Trophoblast cell (in vitro differentiated cells and primary cell): ENCODE measurements around the gene ATG7.
"Not testable (repeated sequence)": the region's sequence is repeated elsewhere in the genome, so short reads cannot be mapped to it uniquely, and the experiment has no call there.

Experiments
- DNase-seq, 2 donors: peaks; one replicate each; pipeline ENCODE4 v3.0.0-alpha.2; 2016
- H2AFZ ChIP-seq: 2 replicates; pipeline ENCODE4 v1.6.1; 2013; ENCODE audit warnings: low read length, moderate library complexity, mild to moderate bottlenecking; ENCODE audit not compliant: insufficient read depth, poor library complexity
- H2AK5ac ChIP-seq: 2 replicates; pipeline ENCODE4 v1.6.1; 2013; ENCODE audit warnings: mild to moderate bottlenecking, low read length
- H2BK120ac ChIP-seq: 2 replicates; pipeline ENCODE4 v1.6.1; 2013; ENCODE audit warnings: low read length, mild to moderate bottlenecking, moderate library complexity; ENCODE audit not compliant: insufficient read depth, poor library complexity
- H2BK12ac ChIP-seq: 2 replicates; pipeline ENCODE4 v1.6.1; 2013; ENCODE audit warnings: mild to moderate bottlenecking, low read length, moderate library complexity
- H2BK5ac ChIP-seq: 2 replicates; pipeline ENCODE4 v1.6.1; 2013; ENCODE audit warnings: low read length, low read depth, moderate library complexity, mild to moderate bottlenecking; ENCODE audit not compliant: poor library complexity
- H3K14ac ChIP-seq: 2 replicates; pipeline ENCODE4 v1.6.1; 2013; ENCODE audit warnings: mild to moderate bottlenecking, low read length
- H3K18ac ChIP-seq: 2 replicates; pipeline ENCODE4 v1.6.1; 2013; ENCODE audit warnings: mild to moderate bottlenecking, low read length
- H3K23ac ChIP-seq: 2 replicates; pipeline ENCODE4 v1.6.1; 2013; ENCODE audit warnings: low read length
- H3K27ac ChIP-seq: 2 replicates; pipeline ENCODE4 v1.5.1; 2013; ENCODE audit warnings: low read depth, mild to moderate bottlenecking, inconsistent platforms, low read length, moderate library complexity
- H3K27me3 ChIP-seq: 2 replicates; pipeline ENCODE4 v1.6.1; 2013; ENCODE audit warnings: inconsistent platforms, mild to moderate bottlenecking, low read length, moderate library complexity; ENCODE audit not compliant: insufficient read depth
- H3K36me3 ChIP-seq, 2 experiments: 1 replicate in 1 of 2; 2 replicates in 1 of 2; pipeline ENCODE4 v1.6.1; 2013; ENCODE audit warnings: low read length in 2 of 2, mild to moderate bottlenecking in 2 of 2, moderate library complexity in 1 of 2; ENCODE audit not compliant: insufficient read depth in 2 of 2, control insufficient read depth in 1 of 2
- H3K4ac ChIP-seq: 2 replicates; pipeline ENCODE4 v1.6.1; 2013; ENCODE audit warnings: low read depth, mild to moderate bottlenecking, low read length, moderate library complexity
- H3K4me1 ChIP-seq, 2 experiments: 1 replicate in 1 of 2; 2 replicates in 1 of 2; pipeline ENCODE4 v1.6.1; 2013; ENCODE audit warnings: low read length in 2 of 2, mild to moderate bottlenecking in 2 of 2, moderate library complexity in 1 of 2; ENCODE audit not compliant: insufficient read depth in 2 of 2, control insufficient read depth in 1 of 2
- H3K4me2 ChIP-seq: 2 replicates; pipeline ENCODE4 v1.6.1; 2013; ENCODE audit warnings: inconsistent platforms, mild to moderate bottlenecking, low read length, moderate library complexity
- H3K4me3 ChIP-seq: 2 replicates; pipeline ENCODE4 v1.5.1; 2013; ENCODE audit warnings: mild to moderate bottlenecking, low read depth, low read length, inconsistent platforms
- H3K79me1 ChIP-seq: one replicate; pipeline ENCODE4 v1.6.1; 2013; ENCODE audit warnings: low read length
- H3K79me2 ChIP-seq: 2 replicates; pipeline ENCODE4 v1.6.1; 2013; ENCODE audit warnings: low read length, mild to moderate bottlenecking; ENCODE audit not compliant: control insufficient read depth, insufficient read depth, poor library complexity
- H3K9ac ChIP-seq: 2 replicates; pipeline ENCODE4 v1.6.1; 2013; ENCODE audit warnings: mild to moderate bottlenecking, low read length
- H3K9me3 ChIP-seq: 2 replicates; pipeline ENCODE4 v1.6.1; 2013; ENCODE audit warnings: low read depth, mild to moderate bottlenecking, control low read depth, inconsistent platforms, low read length; ENCODE audit not compliant: insufficient read depth
- H4K12ac ChIP-seq: 2 replicates; pipeline ENCODE4 v1.6.1; 2013; ENCODE audit warnings: low read depth, mild to moderate bottlenecking, low read length, moderate library complexity
- H4K8ac ChIP-seq: 2 replicates; pipeline ENCODE4 v1.6.1; 2013; ENCODE audit warnings: low read depth, mild to moderate bottlenecking, low read length, moderate library complexity
- H4K91ac ChIP-seq: one replicate; pipeline ENCODE4 v1.6.1; 2013; ENCODE audit warnings: low read depth, mild to moderate bottlenecking, low read length, moderate library complexity
- WGBS: extraction: QIAGEN DNeasy Blood & Tissue Kit; methylation state at CpG from one replicate; pipeline ENCODE4 v1.1.7; 2013; ENCODE audit warnings: missing lambda C conversion rate; ENCODE audit not compliant: insufficient read length, insufficient coverage; ENCODE audit errors: extremely low coverage; 5-methylcytosine and 5-hydroxymethylcytosine counted together

The ATG7 gene

DNA sequence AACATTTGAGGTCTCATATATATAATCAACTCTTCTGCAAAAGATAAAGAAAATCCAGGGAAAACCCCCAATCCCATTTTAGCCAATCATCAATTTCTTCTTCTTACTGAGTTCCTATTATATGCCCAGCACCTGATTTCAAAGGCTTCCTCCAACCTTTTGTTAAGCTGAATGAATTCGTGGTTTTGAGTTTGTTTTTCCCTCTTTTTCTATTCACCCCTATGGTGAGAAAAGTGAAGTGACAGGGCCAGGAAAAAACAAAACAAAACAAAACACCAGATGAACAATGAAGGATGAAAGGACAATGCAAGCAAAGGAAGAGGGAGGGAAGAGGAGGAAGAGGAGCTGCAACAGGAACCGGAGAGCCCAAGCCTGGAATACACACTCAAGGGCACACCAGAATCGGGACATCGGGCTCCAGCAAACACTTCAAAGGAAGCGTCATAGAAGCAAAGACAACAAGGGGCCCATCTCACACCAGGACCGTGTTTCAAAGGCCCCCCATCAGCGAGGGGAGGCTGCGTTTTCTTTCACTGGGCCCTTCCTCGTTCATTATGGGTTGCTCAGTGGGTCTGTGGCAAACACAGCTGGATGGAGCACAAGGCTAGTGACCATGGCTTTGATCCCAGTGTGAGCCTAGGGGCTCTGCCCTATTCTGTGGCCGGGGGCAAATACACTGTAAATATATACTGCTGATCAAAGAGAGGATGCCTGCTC lies 321.3 kb downstream of the ATG7 start:
- peaks cover 14% of the 10 kb centered on the region for H3K79me2 ChIP-seq
- no peak overlapping the region for H2BK5ac ChIP-seq
- no peak for DNase-seq

DNA sequence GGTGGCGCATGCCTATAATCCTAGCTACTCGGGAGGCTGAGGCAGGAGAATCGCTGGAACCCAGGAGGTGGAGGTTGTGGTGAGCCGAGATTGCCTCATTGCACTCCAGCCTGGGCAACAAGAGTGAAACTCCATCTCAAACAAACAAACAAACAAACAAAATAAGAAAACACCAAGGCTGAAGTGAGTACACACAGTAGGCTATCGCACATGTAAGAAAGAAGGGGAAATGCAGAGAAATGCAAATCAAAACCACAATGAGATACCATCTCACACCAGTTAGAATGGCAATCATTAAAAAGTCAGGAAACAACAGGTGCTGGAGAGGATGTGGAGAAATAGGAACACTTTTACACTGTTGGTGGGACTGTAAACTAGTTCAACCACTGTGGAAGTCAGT lies 322.8 kb downstream of the ATG7 start:
- H2BK12ac ChIP-seq, H3K4ac ChIP-seq, H3K18ac ChIP-seq, H4K91ac ChIP-seq, H2BK5ac ChIP-seq, H3K4me3 ChIP-seq, H3K14ac ChIP-seq, H3K27ac ChIP-seq, H3K9me3 ChIP-seq, H3K79me2 ChIP-seq, DNase-seq, H2BK120ac ChIP-seq, H4K12ac ChIP-seq, H4K8ac ChIP-seq, H2AFZ ChIP-seq, H3K9ac ChIP-seq, H2AK5ac ChIP-seq, H3K4me2 ChIP-seq, H3K36me3 ChIP-seq, H3K27me3 ChIP-seq, H3K23ac ChIP-seq: not testable (repeated sequence)
- WGBS, result no CpG with 5 or more reads among the region's 5 CpGs
- Histone ChIP-seq H3K79me1 (peaks cover 17% of the 10 kb centered on the region), H3K4me1 (peaks cover 17 to 28% of the 10 kb centered on the region in 2 experiments)

More for the DNA sequence above, 321.3 kb downstream of the ATG7 start:
- WGBS, result no CpG with 5 or more reads among the region's 10 CpGs
- peaks cover 2 to 5% of the 10 kb centered on the region in 2 experiments for H3K36me3 ChIP-seq
- H4K12ac ChIP-seq, result no peak overlapping the region
- peak overlapping the region; percentile 52 for H2BK12ac ChIP-seq
- H4K8ac ChIP-seq, result peak overlapping the region; percentile 74
- no peak overlapping the region for H3K23ac ChIP-seq
- H2AK5ac ChIP-seq, result peak overlapping the region; percentile 83
- H3K79me1 ChIP-seq, result peaks cover 19% of the 10 kb centered on the region
- peaks cover 1% of the 10 kb centered on the region for H3K9me3 ChIP-seq
- H3K4me1 ChIP-seq, result peaks cover 27 to 38% of the 10 kb centered on the region in 2 experiments
- no peak overlapping the region for H3K4me2 ChIP-seq
- H4K91ac ChIP-seq, result peak overlapping the region; percentile 39
- no peak overlapping the region for H3K27ac ChIP-seq
- peak overlapping the region; percentile 62 for H3K14ac ChIP-seq
- H3K9ac ChIP-seq, result no peak overlapping the region
- no peak overlapping the region for H2BK120ac ChIP-seq
- H3K18ac ChIP-seq, result peak overlapping the region; percentile 66
- H3K4ac ChIP-seq, result peak overlapping the region; percentile 93
- H3K4me3 ChIP-seq, result no peak overlapping the region
- H3K27me3 ChIP-seq, result no peaks in the 10 kb centered on the region
- no peak overlapping the region for H2AFZ ChIP-seq

DNA sequence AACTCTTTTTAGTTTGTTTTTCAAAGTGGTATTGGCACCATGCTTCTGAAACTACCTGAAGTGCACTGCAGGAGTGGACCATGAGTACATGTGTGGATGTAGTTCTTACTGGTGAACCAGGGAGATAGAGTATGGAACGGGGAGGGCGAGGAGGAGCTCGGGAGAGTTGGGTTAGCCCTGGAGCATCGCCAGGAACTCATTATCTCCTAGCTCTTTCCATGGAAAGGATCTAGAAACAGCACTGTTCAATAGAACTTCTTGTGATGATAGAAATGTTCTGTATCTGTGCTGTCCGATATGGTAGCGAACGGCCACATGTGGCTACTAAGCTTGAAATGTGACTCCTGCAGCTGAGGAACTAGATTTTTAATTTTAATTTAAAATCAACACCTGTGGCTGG lies 324.2 kb downstream of the ATG7 start:
- H2AK5ac ChIP-seq, result no peak overlapping the region
- no peak overlapping the region for H2BK120ac ChIP-seq
- peaks cover 11% of the 10 kb centered on the region for H3K79me2 ChIP-seq
- DNase-seq, result no peak
- H3K14ac ChIP-seq, result no peak overlapping the region
- no CpG with 5 or more reads among the region's 7 CpGs for WGBS
- H3K9me3 ChIP-seq, result peaks cover 1% of the 10 kb centered on the region
- no peak overlapping the region for H4K8ac ChIP-seq
- no peak overlapping the region for H3K4ac ChIP-seq
- H3K23ac ChIP-seq, result no peak overlapping the region
- H3K18ac ChIP-seq, result no peak overlapping the region
- H4K91ac ChIP-seq, result no peak overlapping the region
- peaks cover 16% of the 10 kb centered on the region for H3K79me1 ChIP-seq
- H3K9ac ChIP-seq, result no peak overlapping the region
- H3K36me3 ChIP-seq, result peaks cover 1 to 8% of the 10 kb centered on the region in 2 experiments
- no peak overlapping the region for H2BK5ac ChIP-seq
- H4K12ac ChIP-seq, result no peak overlapping the region
- H3K4me3 ChIP-seq, result no peak overlapping the region
- H3K4me2 ChIP-seq, result no peak overlapping the region
- H3K27me3 ChIP-seq, result no peaks in the 10 kb centered on the region
- no peak overlapping the region for H2BK12ac ChIP-seq
- peaks cover 17 to 26% of the 10 kb centered on the region in 2 experiments for H3K4me1 ChIP-seq
- H3K27ac ChIP-seq, result no peak overlapping the region
- H2AFZ ChIP-seq, result no peak overlapping the region

DNA sequence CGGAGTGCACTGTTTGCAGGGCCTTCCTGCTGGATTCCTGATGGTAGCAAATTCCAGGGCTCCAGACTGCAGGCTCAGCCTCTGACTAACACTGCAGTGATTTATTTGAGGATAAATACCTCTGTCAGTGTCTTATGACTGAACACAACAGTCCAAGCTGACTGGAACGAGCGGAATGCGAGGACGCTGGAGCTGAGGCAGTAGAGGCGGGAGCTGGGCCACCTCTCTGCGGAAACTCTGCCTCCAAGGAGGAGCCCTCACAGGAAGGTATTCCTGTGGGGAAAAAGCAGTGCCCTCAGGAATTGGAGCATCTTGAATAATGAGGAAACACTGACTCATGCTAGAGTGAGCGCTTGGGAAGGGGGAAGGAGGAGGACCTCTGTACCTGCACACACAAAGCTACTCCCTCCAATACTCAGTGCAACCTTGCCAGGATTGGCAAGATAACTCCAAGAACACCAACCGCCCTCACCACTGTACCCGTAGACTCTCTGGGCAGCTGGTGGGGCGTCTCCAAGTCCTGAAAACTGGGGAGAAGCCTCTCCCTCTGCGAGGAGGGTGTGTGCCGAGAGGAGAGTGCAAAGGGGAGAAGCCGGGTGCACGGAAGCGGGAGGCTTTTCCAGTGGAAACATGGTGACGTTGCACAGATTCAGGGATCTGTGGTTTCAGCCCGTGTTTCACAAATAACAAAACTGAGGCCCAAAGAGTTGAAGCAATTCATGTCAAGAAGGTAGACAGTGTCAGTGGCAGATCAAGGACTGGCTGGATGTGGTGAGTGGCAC lies 328.5 kb downstream of the ATG7 start:
- Histone ChIP-seq H3K14ac (peak overlapping the region; percentile 50), H4K91ac (peak overlapping the region; percentile 80), H2BK12ac (peak overlapping the region; percentile 68), H3K27ac (peak overlapping the region; percentile 92), H3K4ac (peak overlapping the region; percentile 5), H2AK5ac (peak overlapping the region; percentile 67), H3K36me3 (peaks cover 1 to 8% of the 10 kb centered on the region in 2 experiments), H3K9ac (peak overlapping the region; percentile 18), H3K79me1 (peaks cover 10% of the 10 kb centered on the region), H3K4me2 (peak overlapping the region; percentile 31), H3K18ac (no peak overlapping the region), H4K12ac (no peak overlapping the region), H2BK120ac (peak overlapping the region; percentile 86), H3K79me2 (peaks cover 5% of the 10 kb centered on the region), H3K27me3 (no peaks in the 10 kb centered on the region), H4K8ac (peak overlapping the region; percentile 33), H3K4me1 (peaks cover 16 to 18% of the 10 kb centered on the region in 2 experiments), H2AFZ (no peak overlapping the region), H2BK5ac (peak overlapping the region; percentile 72), H3K9me3 (peaks cover 1% of the 10 kb centered on the region), H3K4me3 (no peak overlapping the region), H3K23ac (no peak overlapping the region)
- no CpG with 5 or more reads among the region's 18 CpGs for WGBS
- peak; percentile 99 to 100 for DNase-seq
